HEK293 (cell line): Measurements from ENCODE around the gene PIEZO1.
A peak's percentile ranks its signal among the peaks of the same experiment; 100 is the strongest.

Source experiments
- BCL11A ChIP-seq: fragments of 450-650 bp; formaldehyde crosslinking; IDR thresholded peaks from 2 replicates; pipeline ENCODE4 v1.5.1; 2016; ENCODE audit warnings: low read depth, missing biosample characterization, missing genetic modification characterization
- CTCF ChIP-seq: fragments of 450-650 bp; formaldehyde crosslinking; IDR thresholded peaks from 2 replicates; pipeline ENCODE4 v1.5.1; 2016; ENCODE audit warnings: missing biosample characterization, missing genetic modification characterization
- PATZ1 ChIP-seq: fragments of 450-650 bp; formaldehyde crosslinking; IDR thresholded peaks from 2 replicates; pipeline ENCODE4 v1.5.1; 2016; ENCODE audit warnings: missing biosample characterization, missing genetic modification characterization
- PRDM10 ChIP-seq: fragments of 450-650 bp; formaldehyde crosslinking; IDR thresholded peaks from 2 replicates; pipeline ENCODE4 v1.5.1; 2016; ENCODE audit warnings: missing biosample characterization, missing genetic modification characterization
- ZNF302 ChIP-seq: fragments of 450-650 bp; formaldehyde crosslinking; IDR thresholded peaks from 2 replicates; pipeline ENCODE4 v1.5.1; 2016; ENCODE audit warnings: missing biosample characterization, missing genetic modification characterization, low read depth
- ZNF391 ChIP-seq: fragments of 450-650 bp; formaldehyde crosslinking; IDR thresholded peaks from 2 replicates; pipeline ENCODE4 v1.5.1; 2016; ENCODE audit warnings: low read depth, missing biosample characterization, missing genetic modification characterization, borderline replicate concordance
- ZNF501 ChIP-seq: fragments of 450-650 bp; formaldehyde crosslinking; IDR thresholded peaks from 2 replicates; pipeline ENCODE4 v1.5.1; 2016; ENCODE audit warnings: missing biosample characterization, missing genetic modification characterization
- ZNF544 ChIP-seq: fragments of 450-650 bp; formaldehyde crosslinking; IDR thresholded peaks from 2 replicates; pipeline ENCODE4 v1.5.0; 2017; ENCODE audit warnings: missing biosample characterization, missing genetic modification characterization
- ZNF580 ChIP-seq: fragments of 450-650 bp; formaldehyde crosslinking; IDR thresholded peaks from 2 replicates; pipeline ENCODE4 v1.5.1; 2016; ENCODE audit warnings: missing biosample characterization, missing genetic modification characterization
- ZNF704 ChIP-seq: fragments of 450-650 bp; formaldehyde crosslinking; IDR thresholded peaks from 2 replicates; pipeline ENCODE4 v1.5.1; 2016; ENCODE audit warnings: missing biosample characterization, missing genetic modification characterization
- ZNF837 ChIP-seq: fragments of 450-650 bp; formaldehyde crosslinking; IDR thresholded peaks from 2 replicates; pipeline ENCODE4 v1.5.1; 2016; ENCODE audit warnings: missing biosample characterization, missing genetic modification characterization
- TF ChIP-seq, protein P1 (sequence below): fragments of 450-650 bp; formaldehyde crosslinking; IDR thresholded peaks from 2 replicates; pipeline ENCODE4 v1.5.1; 2017; ENCODE audit warnings: missing biosample characterization, missing genetic modification characterization

DNA sequence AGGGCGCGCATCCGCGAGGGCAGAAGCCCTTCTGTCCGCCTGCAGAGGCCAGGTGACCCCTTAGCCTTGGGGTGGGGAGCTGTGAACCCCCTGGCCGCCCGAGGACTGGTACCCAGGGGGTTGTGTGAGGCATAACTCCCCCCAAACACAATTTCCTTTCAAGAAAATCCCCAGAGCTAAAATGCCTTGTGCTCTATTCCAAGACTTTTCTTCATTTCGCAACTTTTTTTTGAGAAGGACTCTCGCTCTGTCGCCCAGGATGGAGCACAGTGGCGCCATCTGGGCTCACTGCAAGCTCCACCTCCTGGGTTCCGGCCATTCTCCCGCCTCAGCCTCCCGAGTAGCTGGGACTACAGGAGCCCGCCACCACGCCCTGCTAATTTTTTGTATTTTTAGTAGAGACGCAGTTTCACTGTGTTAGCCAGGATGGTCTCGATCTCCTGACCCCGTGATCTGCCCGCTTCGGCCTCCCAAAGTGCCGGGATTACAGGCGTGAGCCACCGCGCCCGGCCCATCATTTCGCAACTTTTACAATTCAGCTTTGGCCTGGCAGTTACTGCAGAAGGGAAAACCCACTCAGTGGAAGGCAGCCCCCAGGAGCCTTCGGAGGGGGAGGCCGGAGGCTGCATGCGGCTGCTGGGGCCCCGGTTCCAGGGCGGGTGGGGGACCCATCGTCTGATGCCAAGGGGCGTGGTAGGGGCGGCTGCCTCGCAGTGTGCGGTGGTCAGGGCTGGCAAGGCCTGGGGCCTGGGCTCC, 27.7 kb upstream of the PIEZO1 start:
- no peak for TF ChIP-seq ZNF501 (tag by site-specific recombination)
- no peak; the same call in 1 of the 2 replicates for TF ChIP-seq PRDM10 (tag by site-specific recombination)
- TF ChIP-seq ZNF302 (tag by site-specific recombination) = no peak
- TF ChIP-seq CTCF (tag by site-specific recombination) = peak; percentile 38; the same call in 1 of the 2 replicates
- no peak for TF ChIP-seq ZNF544 (tag by site-specific recombination)
- TF ChIP-seq ZNF391 (tag by site-specific recombination) = no peak
- TF ChIP-seq ZNF704 (tag by site-specific recombination) = no peak
- no peak; the same call in 1 of the 2 replicates for TF ChIP-seq PATZ1 (tag by site-specific recombination)
- TF ChIP-seq, protein P1, sequence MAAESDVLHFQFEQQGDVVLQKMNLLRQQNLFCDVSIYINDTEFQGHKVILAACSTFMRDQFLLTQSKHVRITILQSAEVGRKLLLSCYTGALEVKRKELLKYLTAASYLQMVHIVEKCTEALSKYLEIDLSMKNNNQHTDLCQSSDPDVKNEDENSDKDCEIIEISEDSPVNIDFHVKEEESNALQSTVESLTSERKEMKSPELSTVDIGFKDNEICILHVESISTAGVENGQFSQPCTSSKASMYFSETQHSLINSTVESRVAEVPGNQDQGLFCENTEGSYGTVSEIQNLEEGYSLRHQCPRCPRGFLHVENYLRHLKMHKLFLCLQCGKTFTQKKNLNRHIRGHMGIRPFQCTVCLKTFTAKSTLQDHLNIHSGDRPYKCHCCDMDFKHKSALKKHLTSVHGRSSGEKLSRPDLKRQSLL (tag by site-specific recombination) = peak; percentile 70; the same call in 1 of the 2 replicates
- no peak for TF ChIP-seq ZNF837
- no peak for TF ChIP-seq ZNF580 (tag by site-specific recombination)
- TF ChIP-seq BCL11A (tag by site-specific recombination) = no peak
